Fibroblast of lung (primary cell): ENCODE measurements around the gene LAMA4. TPM values are rescaled to one million over a fixed set of nuclear protein-coding genes. Genes with fewer than 3 reads are reported as not detected.

ENCODE experiments used
- DNase-seq, 2 donors: peaks; one replicate each; pipeline versions ENCODE4 v3.0.0 to v3.0.0-alpha.2; 2010; ENCODE audit warnings: low read depth in 2 of 2
- H2AFZ ChIP-seq: 2 replicates; pipeline ENCODE4 v1.5.1; 2012; ENCODE audit warnings: low read length, control low read depth, inconsistent platforms
- H3K27ac ChIP-seq: 2 replicates; pipeline ENCODE4 v1.5.1; 2011; ENCODE audit warnings: low read length, control low read depth; ENCODE audit not compliant: insufficient read depth
- H3K27me3 ChIP-seq: 2 replicates; pipeline ENCODE4 v1.5.1; 2011; ENCODE audit warnings: mild to moderate bottlenecking, low read length; ENCODE audit not compliant: control insufficient read depth, insufficient read depth
- H3K36me3 ChIP-seq: 2 replicates; pipeline ENCODE4 v1.5.1; 2011; ENCODE audit warnings: low read length; ENCODE audit not compliant: control insufficient read depth, insufficient read depth
- H3K4me1 ChIP-seq: 2 replicates; pipeline ENCODE4 v1.5.1; 2011; ENCODE audit warnings: low read length; ENCODE audit not compliant: control insufficient read depth, insufficient read depth; ENCODE audit errors: extremely low read depth
- H3K4me2 ChIP-seq: 2 replicates; pipeline ENCODE4 v1.5.1; 2011; ENCODE audit warnings: low read length, control low read depth; ENCODE audit not compliant: insufficient read depth; ENCODE audit errors: extremely low read depth
- H3K4me3 ChIP-seq, 4 experiments: fragments of 200-600 bp in 1 of 4; sonication (generic) in 1 of 4; replicated peaks in 1 of 4; 2 replicates each; pipeline ENCODE4 v1.5.1; 2011 to 2016; ENCODE audit warnings: low read length in 4 of 4, low read depth in 3 of 4, mild to moderate bottlenecking in 3 of 4, control low read depth in 2 of 4, inconsistent platforms in 1 of 4, mixed read lengths in 1 of 4; ENCODE audit not compliant: insufficient read depth in 1 of 4; ENCODE audit errors: control extremely low read depth in 1 of 4
- H3K79me2 ChIP-seq: 2 replicates; pipeline ENCODE4 v1.5.1; 2012; ENCODE audit warnings: mild to moderate bottlenecking, low read length, inconsistent platforms; ENCODE audit not compliant: control insufficient read depth, insufficient read depth
- H3K9ac ChIP-seq: 2 replicates; pipeline ENCODE4 v1.5.1; 2011; ENCODE audit warnings: mild to moderate bottlenecking, low read length, control low read depth; ENCODE audit not compliant: insufficient read depth
- H3K9me3 ChIP-seq: 2 replicates; pipeline ENCODE4 v1.5.1; 2012; ENCODE audit warnings: low read depth, low read length; ENCODE audit not compliant: control insufficient read depth, insufficient read depth
- H4K20me1 ChIP-seq: 2 replicates; pipeline ENCODE4 v1.5.1; 2011; ENCODE audit warnings: low read length; ENCODE audit not compliant: control insufficient read depth, insufficient read depth; ENCODE audit errors: extremely low read depth
- EZH2 ChIP-seq: IDR thresholded peaks from 2 replicates; pipeline ENCODE4 v1.5.1; 2012; ENCODE audit warnings: low read length, control low read depth, mild to moderate bottlenecking; ENCODE audit errors: missing control alignments
- polyA plus RNA-seq, 2 donors: library from polyadenylated mRNA; depleted of rRNA in 1 of 2; stranded (reverse) in 1 of 2; unstranded in 1 of 2; fragments of >200 nt; gene quantifications; 2 replicates each; pipeline ENCODE4 v1.2.1, GENCODE V29; 2011 to 2012; ENCODE audit warnings: missing spikeins in 1 of 2
- total RNA-seq: library from RNA; depleted of rRNA; stranded (reverse); fragments of >200 nt; gene quantifications from 2 replicates; pipeline ENCODE4 v1.2.1, GENCODE V29; 2014
- TF ChIP-seq, protein P1 (sequence below), 2 donors: IDR thresholded peaks in 1 of 2; conservative IDR thresholded peaks in 1 of 2; 1 replicate in 1 of 2; 2 replicates in 1 of 2; pipeline ENCODE4 v1.5.1; 2011 to 2012; ENCODE audit warnings: low read length in 2 of 2, control low read depth in 1 of 2, inconsistent platforms in 1 of 2, low read depth in 1 of 2, mild to moderate bottlenecking in 1 of 2

The LAMA4 gene
- total and polyA plus RNA-seq, 2 donors (not counting 1 experiment from before 2014, with no cell fraction given): 636 to 662 TPM

DNA sequence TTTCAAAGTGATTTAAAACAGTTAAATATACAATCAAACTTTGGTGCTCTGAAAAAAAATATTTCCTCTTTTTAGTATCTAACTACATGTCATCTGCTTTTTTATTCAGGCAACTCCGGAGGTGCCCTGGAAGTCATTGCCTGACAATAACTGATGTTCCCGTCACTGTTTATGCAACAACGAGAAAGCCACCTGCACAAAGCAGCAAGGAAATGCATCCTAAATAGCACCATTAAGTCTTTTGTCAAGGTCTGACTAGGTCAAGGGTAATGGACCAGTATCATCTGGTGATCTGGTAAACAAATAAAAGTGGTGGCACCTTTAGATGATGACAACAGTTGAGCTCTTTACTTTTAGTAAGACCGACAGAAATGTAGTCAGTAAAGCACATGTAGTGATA lies 153.8 kb downstream of the LAMA4 start:
- TF ChIP-seq, protein P1, sequence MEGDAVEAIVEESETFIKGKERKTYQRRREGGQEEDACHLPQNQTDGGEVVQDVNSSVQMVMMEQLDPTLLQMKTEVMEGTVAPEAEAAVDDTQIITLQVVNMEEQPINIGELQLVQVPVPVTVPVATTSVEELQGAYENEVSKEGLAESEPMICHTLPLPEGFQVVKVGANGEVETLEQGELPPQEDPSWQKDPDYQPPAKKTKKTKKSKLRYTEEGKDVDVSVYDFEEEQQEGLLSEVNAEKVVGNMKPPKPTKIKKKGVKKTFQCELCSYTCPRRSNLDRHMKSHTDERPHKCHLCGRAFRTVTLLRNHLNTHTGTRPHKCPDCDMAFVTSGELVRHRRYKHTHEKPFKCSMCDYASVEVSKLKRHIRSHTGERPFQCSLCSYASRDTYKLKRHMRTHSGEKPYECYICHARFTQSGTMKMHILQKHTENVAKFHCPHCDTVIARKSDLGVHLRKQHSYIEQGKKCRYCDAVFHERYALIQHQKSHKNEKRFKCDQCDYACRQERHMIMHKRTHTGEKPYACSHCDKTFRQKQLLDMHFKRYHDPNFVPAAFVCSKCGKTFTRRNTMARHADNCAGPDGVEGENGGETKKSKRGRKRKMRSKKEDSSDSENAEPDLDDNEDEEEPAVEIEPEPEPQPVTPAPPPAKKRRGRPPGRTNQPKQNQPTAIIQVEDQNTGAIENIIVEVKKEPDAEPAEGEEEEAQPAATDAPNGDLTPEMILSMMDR (conservative IDR thresholded peaks at IDR 0.05 in 1 of 2, IDR thresholded peaks at IDR 0.05 in 1 of 2; ENCODE audit: low read depth in 1 of 2, low read length in 2 of 2): no peak
- no peak for TF ChIP-seq EZH2
- no peak overlapping the region for H3K27ac ChIP-seq
- H3K79me2 ChIP-seq: no peaks in the 10 kb centered on the region
- H3K9me3 ChIP-seq: no peaks in the 10 kb centered on the region
- H3K4me3 ChIP-seq: no peak overlapping the region
- H3K4me2 ChIP-seq: no peak overlapping the region
- H2AFZ ChIP-seq: no peak overlapping the region
- H3K27me3 ChIP-seq: no peaks in the 10 kb centered on the region
- H3K36me3 ChIP-seq: no peaks in the 10 kb centered on the region
- no peaks in the 10 kb centered on the region for H3K4me1 ChIP-seq
- DNase-seq: no peak
- no peaks in the 10 kb centered on the region for H4K20me1 ChIP-seq
- H3K9ac ChIP-seq: no peak overlapping the region

DNA sequence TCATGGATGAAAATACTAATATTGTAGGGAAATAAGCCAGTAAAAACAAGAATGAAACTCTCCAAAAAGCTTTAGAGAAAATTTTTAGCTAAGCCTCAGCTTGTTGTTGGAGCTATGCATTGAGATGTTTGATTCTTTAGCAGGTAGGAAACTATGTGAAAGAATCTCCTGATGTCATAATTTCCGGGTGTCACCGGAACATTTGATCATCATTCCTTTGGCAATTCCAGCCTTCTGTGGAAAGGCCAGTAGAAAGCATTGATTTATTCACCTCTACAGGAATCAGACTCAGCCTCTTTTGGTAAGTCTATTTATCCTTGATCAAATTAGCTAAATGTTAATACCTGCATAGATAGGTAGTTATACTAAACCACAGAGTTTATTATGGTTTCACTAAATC lies 157.5 kb downstream of the LAMA4 start:
- H3K27me3 ChIP-seq: no peaks in the 10 kb centered on the region
- no peaks in the 10 kb centered on the region for H4K20me1 ChIP-seq
- no peak overlapping the region for H2AFZ ChIP-seq
- no peak overlapping the region for H3K4me2 ChIP-seq
- H3K27ac ChIP-seq: no peak overlapping the region
- no peak for TF ChIP-seq EZH2
- TF ChIP-seq, protein P1 (conservative IDR thresholded peaks at IDR 0.05 in 1 of 2, IDR thresholded peaks at IDR 0.05 in 1 of 2; ENCODE audit: low read depth in 1 of 2, low read length in 2 of 2): no peak
- no peaks in the 10 kb centered on the region for H3K9me3 ChIP-seq
- H3K4me1 ChIP-seq: no peaks in the 10 kb centered on the region
- DNase-seq: no peak
- H3K4me3 ChIP-seq: no peak overlapping the region
- H3K36me3 ChIP-seq: no peaks in the 10 kb centered on the region
- no peak overlapping the region for H3K9ac ChIP-seq
- no peaks in the 10 kb centered on the region for H3K79me2 ChIP-seq

DNA sequence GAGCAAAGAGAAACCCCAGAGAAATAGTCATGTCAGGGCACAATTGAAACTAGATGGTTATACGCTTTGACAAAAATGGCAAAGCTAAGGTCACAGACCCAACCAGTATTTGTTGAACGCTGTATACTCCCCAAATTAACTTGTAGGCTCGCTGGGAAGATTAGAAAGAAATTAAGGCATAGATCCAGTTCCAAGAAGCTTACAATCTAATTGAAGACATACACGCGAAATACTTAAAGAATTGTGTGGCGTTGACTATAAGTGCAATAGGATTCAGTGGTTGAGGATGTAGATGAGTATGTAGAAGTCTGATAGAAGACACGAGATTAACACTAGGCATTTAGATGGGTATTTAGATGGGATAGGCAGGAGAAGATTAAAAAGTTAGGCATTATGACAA lies 166.5 kb downstream of the LAMA4 start:
- Histone ChIP-seq H3K36me3 (no peaks in the 10 kb centered on the region), H4K20me1 (no peaks in the 10 kb centered on the region), H3K4me2 (peak overlapping the region; percentile 80), H3K4me1 (no peaks in the 10 kb centered on the region), H3K27me3 (no peaks in the 10 kb centered on the region), H3K79me2 (no peaks in the 10 kb centered on the region), H3K9ac (peak overlapping the region; percentile 72), H2AFZ (peak overlapping the region; percentile 83), H3K9me3 (no peaks in the 10 kb centered on the region), H3K27ac (peak overlapping the region; percentile 82), H3K4me3 (peak overlapping the region; percentile 71 to 99 (median 77))
- peak in 1 of 2 donors; percentile 6 for DNase-seq
- TF ChIP-seq, protein P1 (conservative IDR thresholded peaks at IDR 0.05 in 1 of 2, IDR thresholded peaks at IDR 0.05 in 1 of 2; ENCODE audit: low read depth in 1 of 2, low read length in 2 of 2): no peak
- no peak for TF ChIP-seq EZH2
